Upper lobe of left lung (tissue), 6 donors: ENCODE data around the gene GDPD1. TPM values are rescaled to one million over a fixed set of nuclear protein-coding genes. Genes with fewer than 3 reads are reported as not detected.
"Not testable (repeated sequence)": the region's sequence is repeated elsewhere in the genome, so short reads cannot be mapped to it uniquely, and the experiment has no call there.

Experiments used
- ATAC-seq, 2 donors: fragments of 200-7000 bp; cut with Tn5 transposase; one replicate each; pipeline ENCODE4 v1.9.1; 2022; ENCODE audit warnings: mild to moderate bottlenecking in 2 of 2, moderate library complexity in 2 of 2; ENCODE audit not compliant: low FRiP score in 2 of 2
- DNase-seq, 2 donors: peaks; one replicate each; pipeline ENCODE4 v3.0.0-alpha.2; 2019 to 2020
- H3K27ac ChIP-seq, 4 donors: fragments of 200-600 bp; sonication (generic); one replicate each; pipeline ENCODE4 v1.5.1; 2016 to 2019
- H3K27me3 ChIP-seq, 4 donors: fragments of 200-600 bp; sonication (generic); one replicate each; pipeline ENCODE4 v1.5.1; 2017 to 2019
- H3K36me3 ChIP-seq, 4 donors: fragments of 200-600 bp; sonication (generic); one replicate each; pipeline ENCODE4 v1.5.1; 2016 to 2019
- H3K4me1 ChIP-seq, 4 donors: fragments of 200-600 bp; sonication (generic); one replicate each; pipeline ENCODE4 v1.5.1; 2018 to 2019
- H3K4me3 ChIP-seq, 4 donors: fragments of 200-600 bp; sonication (generic); one replicate each; pipeline ENCODE4 v1.5.1; 2017 to 2019; ENCODE audit warnings: mild to moderate bottlenecking in 2 of 4, moderate library complexity in 1 of 4
- H3K9me3 ChIP-seq, 4 donors: fragments of 200-600 bp; sonication (generic); one replicate each; pipeline ENCODE4 v1.5.1; 2018 to 2019
- EP300 ChIP-seq, 4 donors: sonication (generic); formaldehyde crosslinking; IDR thresholded peaks; one replicate each; pipeline ENCODE4 v1.5.1; 2017; ENCODE audit warnings: antibody characterized with exemption in 4 of 4, control low read depth in 2 of 4
- POLR2A ChIP-seq, 4 donors: fragments of 450-650 bp; IDR thresholded peaks; one replicate each; pipeline ENCODE4 v1.5.1; 2016 to 2017; ENCODE audit warnings: antibody characterized with exemption in 4 of 4, mild to moderate bottlenecking in 2 of 4
- POLR2AphosphoS5 ChIP-seq, 2 donors: sonication (generic); formaldehyde crosslinking; IDR thresholded peaks; one replicate each; pipeline ENCODE4 v1.5.1; 2017; ENCODE audit warnings: antibody characterized with exemption in 2 of 2
- WGBS, 2 donors: methylation state at CpG; one replicate each; pipeline ENCODE4 v1.1.5; 2017 to 2018; 5-methylcytosine and 5-hydroxymethylcytosine counted together
- small RNA-seq, 4 donors: library from RNA; depleted of rRNA; stranded (forward); fragments of <200 nt; gene quantifications; one replicate each; pipeline ENCODE3, GENCODE V24; 2016
- total RNA-seq, 6 donors: library from RNA; depleted of rRNA in 4 of 6; stranded (reverse); fragments of >200 nt in 4 of 6; gene quantifications; one replicate each; pipeline versions ENCODE4 v1.1.0 to v1.2.1, GENCODE V29; 2016 to 2021
- TF ChIP-seq, protein P1 (sequence below), 6 experiments: fragments of 450-650 bp in 4 of 6; fragments of 200-600 bp in 2 of 6; sonication (generic) in 2 of 6; IDR thresholded peaks; one replicate each; pipeline ENCODE4 v1.5.1; 2016 to 2019; ENCODE audit warnings: antibody characterized with exemption in 6 of 6
- donor health status: DM: no; HTN: no; CAD: no; lungs with moderate emphysema.
- donor health status: DM: no; HTN: yes; CAD: no; lungs with severe emphysema.

The GDPD1 gene
- total RNA-seq, 6 donors from 2014 or later, result 0.91 to 15.6 (median 3.0) TPM; not detected in 1

- H3K4me3 ChIP-seq, result no peak overlapping the region
- H3K9me3 ChIP-seq, result no peaks in the 10 kb centered on the region
- no peaks in the 10 kb centered on the region for H3K4me1 ChIP-seq
- WGBS, 2 donors, result 83 to 95% methylated on average over 2 of the region's 2 CpGs
- H3K27ac ChIP-seq, result no peak overlapping the region
- DNase-seq (no peak), ATAC-seq (no peak)
- TF ChIP-seq, protein P1, sequence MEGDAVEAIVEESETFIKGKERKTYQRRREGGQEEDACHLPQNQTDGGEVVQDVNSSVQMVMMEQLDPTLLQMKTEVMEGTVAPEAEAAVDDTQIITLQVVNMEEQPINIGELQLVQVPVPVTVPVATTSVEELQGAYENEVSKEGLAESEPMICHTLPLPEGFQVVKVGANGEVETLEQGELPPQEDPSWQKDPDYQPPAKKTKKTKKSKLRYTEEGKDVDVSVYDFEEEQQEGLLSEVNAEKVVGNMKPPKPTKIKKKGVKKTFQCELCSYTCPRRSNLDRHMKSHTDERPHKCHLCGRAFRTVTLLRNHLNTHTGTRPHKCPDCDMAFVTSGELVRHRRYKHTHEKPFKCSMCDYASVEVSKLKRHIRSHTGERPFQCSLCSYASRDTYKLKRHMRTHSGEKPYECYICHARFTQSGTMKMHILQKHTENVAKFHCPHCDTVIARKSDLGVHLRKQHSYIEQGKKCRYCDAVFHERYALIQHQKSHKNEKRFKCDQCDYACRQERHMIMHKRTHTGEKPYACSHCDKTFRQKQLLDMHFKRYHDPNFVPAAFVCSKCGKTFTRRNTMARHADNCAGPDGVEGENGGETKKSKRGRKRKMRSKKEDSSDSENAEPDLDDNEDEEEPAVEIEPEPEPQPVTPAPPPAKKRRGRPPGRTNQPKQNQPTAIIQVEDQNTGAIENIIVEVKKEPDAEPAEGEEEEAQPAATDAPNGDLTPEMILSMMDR (IDR thresholded peaks at IDR 0.05), result no peak
- no peak for TF ChIP-seq EP300 (IDR thresholded peaks at IDR 0.05)
- no peak for TF ChIP-seq POLR2A (IDR thresholded peaks at IDR 0.05)
- no peak for TF ChIP-seq POLR2AphosphoS5 (IDR thresholded peaks at IDR 0.05)
- H3K36me3 ChIP-seq, result no peaks in the 10 kb centered on the region
- H3K27me3 ChIP-seq, result no peaks in the 10 kb centered on the region
These were observed 84.5 kb downstream of the GDPD1 start for GRCh38 chr17:59304811-59305210.

GRCh38 chr17:59310263-59310920 lies 90.1 kb downstream of the GDPD1 start:
- Histone ChIP-seq H3K27me3 (no peaks in the 10 kb centered on the region), H3K27ac (no peak overlapping the region), H3K4me1 (peaks cover 0 to 5% (median 0%) of the 10 kb centered on the region in 4 donors), H3K4me3 (no peak overlapping the region), H3K36me3 (no peaks in the 10 kb centered on the region), H3K9me3 (no peaks in the 10 kb centered on the region)
- DNase-seq (no peak), ATAC-seq (no peak)
- TF ChIP-seq POLR2AphosphoS5 (IDR thresholded peaks at IDR 0.05), result no peak
- no peak for TF ChIP-seq POLR2A (IDR thresholded peaks at IDR 0.05)
- no peak for TF ChIP-seq EP300 (IDR thresholded peaks at IDR 0.05)
- TF ChIP-seq, protein P1 (IDR thresholded peaks at IDR 0.05), result no peak
- 82 to 85% methylated on average over 5 to 6 of the region's 6 CpGs for WGBS, 2 donors

DNA sequence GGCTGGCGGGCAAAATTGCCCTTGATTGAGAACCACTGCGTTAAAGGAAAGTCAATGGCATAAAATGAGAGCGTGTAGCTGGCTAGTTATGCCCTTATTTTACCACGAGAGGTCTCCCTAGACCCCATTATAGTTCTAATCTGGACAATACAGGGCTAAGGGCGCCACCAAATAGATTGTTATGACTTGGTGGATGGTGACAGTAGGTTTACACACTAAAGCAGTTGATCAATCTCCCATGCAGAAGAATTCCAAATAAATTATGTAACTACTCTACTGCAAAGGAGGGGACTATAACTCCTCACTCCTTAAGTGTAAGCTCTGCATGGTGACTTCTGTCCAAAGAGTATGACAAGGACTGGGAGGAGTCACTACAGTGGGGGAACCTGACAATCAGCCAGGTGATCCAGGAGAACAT lies 90.7 kb downstream of the GDPD1 start:
- WGBS, 2 donors, result 1 to 4% methylated on average over 5 of the region's 5 CpGs
- peak in 1 of 2 donors; percentile 32 for DNase-seq
- no peaks in the 10 kb centered on the region for H3K36me3 ChIP-seq

GRCh38 chr17:59311521-59311920 lies 91.2 kb downstream of the GDPD1 start:
- not testable (repeated sequence) for H3K27me3 ChIP-seq, H3K4me1 ChIP-seq, H3K27ac ChIP-seq, DNase-seq, H3K9me3 ChIP-seq, H3K4me3 ChIP-seq, H3K36me3 ChIP-seq, ATAC-seq
- WGBS, 2 donors, result 84 to 85% methylated on average over 6 to 7 of the region's 7 CpGs

More for the DNA sequence above, 90.7 kb downstream of the GDPD1 start:
- TF ChIP-seq POLR2AphosphoS5 (IDR thresholded peaks at IDR 0.05) (no peak), EP300 (IDR thresholded peaks at IDR 0.05) (no peak), POLR2A (IDR thresholded peaks at IDR 0.05) (no peak)
- TF ChIP-seq, protein P1 (IDR thresholded peaks at IDR 0.05), result peak; percentile 77 to 93 (median 88)
- no peaks in the 10 kb centered on the region for H3K9me3 ChIP-seq
- H3K4me1 ChIP-seq, result peaks cover 0 to 5% (median 0%) of the 10 kb centered on the region in 4 donors
- no peaks in the 10 kb centered on the region for H3K27me3 ChIP-seq
- peak; percentile 89 to 95 for ATAC-seq
- H3K27ac ChIP-seq, result no peak overlapping the region
- H3K4me3 ChIP-seq, result no peak overlapping the region

DNA sequence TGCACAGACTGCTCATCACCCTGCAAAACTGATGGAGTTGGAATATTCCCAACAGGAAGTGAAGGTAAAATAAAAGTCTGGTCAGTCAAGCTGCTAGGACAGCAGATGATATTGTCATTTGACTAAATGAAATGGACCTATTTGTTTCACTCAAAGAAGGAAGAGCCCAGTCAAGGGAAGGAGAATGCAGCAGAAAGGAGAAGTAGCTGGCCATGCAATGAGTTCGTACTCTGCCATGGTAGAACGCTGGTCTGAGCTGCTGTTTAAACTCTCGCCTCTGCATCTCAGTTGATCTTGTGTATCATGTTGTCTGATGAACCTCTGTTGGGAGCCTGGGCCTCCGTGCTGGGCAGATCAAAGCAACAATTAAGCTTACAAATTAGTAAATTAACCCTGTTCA lies 95.6 kb downstream of the GDPD1 start:
- Histone ChIP-seq H3K4me3 (no peak overlapping the region), H3K36me3 (no peaks in the 10 kb centered on the region), H3K27ac (no peak overlapping the region), H3K9me3 (no peaks in the 10 kb centered on the region), H3K27me3 (no peaks in the 10 kb centered on the region), H3K4me1 (peaks cover 0 to 3% (median 0%) of the 10 kb centered on the region in 4 donors)
- no peak for DNase-seq
- 71 to 81% methylated on average over 4 of the region's 4 CpGs for WGBS, 2 donors
- TF ChIP-seq EP300 (IDR thresholded peaks at IDR 0.05) (no peak), POLR2A (IDR thresholded peaks at IDR 0.05) (no peak), POLR2AphosphoS5 (IDR thresholded peaks at IDR 0.05) (no peak)
- TF ChIP-seq, protein P1 (IDR thresholded peaks at IDR 0.05), result no peak
- no peak for ATAC-seq

Small RNA genes within 50 kb of the gene (small RNA-seq; reads per million reads assigned to genes)
- gene RF00019, result 0 reads per million in 4 donors
- 0 reads per million in 4 donors for gene SNRPGP17

Other genes with a start within 250 kb of the GDPD1 start
- gene TRIM37, start 113.6 kb upstream of the GDPD1 start, total RNA-seq, result 10 to 100 TPM; 13.0 to 30.4 (median 21.5) TPM
- gene SKA2, start 65.3 kb upstream of the GDPD1 start, total RNA-seq, result 10 to 100 TPM; 10.5 to 37.0 (median 23.9) TPM
- gene PRR11, start 64.8 kb upstream of the GDPD1 start, total RNA-seq, result 10 to 100 TPM in 1 of 6 donors, 1 to 10 TPM in 3, under 1 TPM in 1, not detected in 1; 0.69 to 57.5 (median 2.9) TPM
- 10 to 100 TPM in 4 of 6 donors, 1 to 10 TPM in 2; 3.4 to 16.5 (median 13.4) TPM for gene SMG8, start 10.5 kb upstream of the GDPD1 start, total RNA-seq
- gene YPEL2, start 111.1 kb downstream of the GDPD1 start, total RNA-seq, result 10 to 100 TPM; 17.5 to 38.8 (median 26.8) TPM